GM12873 (cell line): ENCODE results near the gene ZNF319.

ENCODE experiments used
- CTCF ChIP-seq: IDR thresholded peaks from 2 replicates; pipeline ENCODE4 v1.5.1; 2012; ENCODE audit warnings: low read depth, mild to moderate bottlenecking, moderate library complexity, low read length, control low read depth; ENCODE audit not compliant: insufficient read depth; ENCODE audit errors: missing control alignments

The ZNF319 gene

GRCh38 chr16:58040945-58041627, 40.6 kb upstream of the ZNF319 start:
- no peak for TF ChIP-seq CTCF

- no peak for TF ChIP-seq CTCF
Observed at GRCh38 chr16:58040496-58040846, 40.0 kb upstream of the ZNF319 start.

GRCh38 chr16:58039829-58040495, 39.5 kb upstream of the ZNF319 start:
- no peak for TF ChIP-seq CTCF

GRCh38 chr16:58038219-58038641, 37.8 kb upstream of the ZNF319 start:
- no peak for TF ChIP-seq CTCF

GRCh38 chr16:58037365-58038057, 37.0 kb upstream of the ZNF319 start:
- TF ChIP-seq CTCF: no peak

GRCh38 chr16:58036943-58037342, 36.5 kb upstream of the ZNF319 start:
- TF ChIP-seq CTCF: no peak
